Activated naive CD4-positive, alpha-beta T cell treated with anti-CD3 and anti-CD28 coated beads, Interleukin-2, amount 10 ng/mL, durations not matched to agents 7 days and 5 days (primary cell): Measurements from ENCODE around the gene RFX2.
"Not testable (repeated sequence)": the region's sequence is repeated elsewhere in the genome, so short reads cannot be mapped to it uniquely, and the experiment has no call there.

Source experiments
- CTCF ChIA-PET: fragments of 350-600 bp; sonication (Branson Sonifier 250); formaldehyde crosslinking; loops from one replicate; lab custom pipeline; 2021; ENCODE audit warnings: antibody characterized with exemption; lab: Charles Lee
- DNase-seq: peaks from one replicate; pipeline ENCODE4 v3.0.0-alpha.2; 2020
- H3K27ac Mint-ChIP-seq: one replicate; pipeline ENCODE4 v1.8.0; 2021; ENCODE audit warnings: mild to moderate bottlenecking, moderate library complexity, mixed read lengths
- H3K27me3 Mint-ChIP-seq: one replicate; pipeline ENCODE4 v1.8.0; 2021; ENCODE audit warnings: mild to moderate bottlenecking, mixed read lengths
- H3K36me3 Mint-ChIP-seq: one replicate; pipeline ENCODE4 v1.8.0; 2021; ENCODE audit warnings: mixed read lengths
- H3K4me1 Mint-ChIP-seq: one replicate; pipeline ENCODE4 v1.8.0; 2021; ENCODE audit warnings: mixed read lengths
- H3K4me3 Mint-ChIP-seq: one replicate; pipeline ENCODE4 v1.8.0; 2021; ENCODE audit warnings: mild to moderate bottlenecking, moderate library complexity, mixed read lengths
- H3K9me3 Mint-ChIP-seq: one replicate; pipeline ENCODE4 v1.8.0; 2021; ENCODE audit warnings: mixed read lengths

Gene RFX2

GRCh38 chr19:6006896-6007295 is 103.4 kb downstream of the RFX2 start:
- no peaks in the 10 kb centered on the region for H3K4me1 Mint-ChIP-seq
- no peak overlapping the region for H3K27ac Mint-ChIP-seq
- H3K9me3 Mint-ChIP-seq: no peaks in the 10 kb centered on the region
- no peaks in the 10 kb centered on the region for H3K36me3 Mint-ChIP-seq
- CTCF ChIA-PET: interaction anchor here (1.2 to 1.3 kb wide), 2 partner anchors 38 to 119 kb away, joined by 3 read pairs; no protein-coding TSS in a partner anchor
- no peak overlapping the region for H3K4me3 Mint-ChIP-seq
- DNase-seq: no peak
- no peaks in the 10 kb centered on the region for H3K27me3 Mint-ChIP-seq

DNA sequence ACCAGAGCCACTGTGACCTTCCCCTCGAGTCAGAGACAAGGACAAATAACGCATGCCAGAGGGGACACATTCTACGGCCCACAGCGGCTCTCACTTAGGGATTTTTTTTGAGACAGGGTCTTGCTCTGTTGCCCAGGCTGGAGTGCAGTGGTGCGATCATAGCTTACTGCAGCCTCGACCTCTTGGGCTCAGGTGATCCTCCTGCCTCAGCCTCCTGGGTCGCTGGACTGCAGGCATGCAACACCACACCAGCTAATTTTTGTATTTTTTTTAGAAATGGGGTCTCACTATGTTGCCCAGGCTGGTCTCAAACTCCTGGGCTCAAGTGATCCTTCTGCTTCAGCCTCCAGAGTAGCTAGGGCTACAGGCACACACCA is 104.2 kb downstream of the RFX2 start:
- H3K9me3 Mint-ChIP-seq, DNase-seq, H3K4me3 Mint-ChIP-seq, H3K27me3 Mint-ChIP-seq, H3K4me1 Mint-ChIP-seq, H3K27ac Mint-ChIP-seq, CTCF ChIA-PET, H3K36me3 Mint-ChIP-seq: not testable (repeated sequence)

GRCh38 chr19:6005321-6006069 is 104.8 kb downstream of the RFX2 start:
- H3K27ac Mint-ChIP-seq: no peak overlapping the region

DNA sequence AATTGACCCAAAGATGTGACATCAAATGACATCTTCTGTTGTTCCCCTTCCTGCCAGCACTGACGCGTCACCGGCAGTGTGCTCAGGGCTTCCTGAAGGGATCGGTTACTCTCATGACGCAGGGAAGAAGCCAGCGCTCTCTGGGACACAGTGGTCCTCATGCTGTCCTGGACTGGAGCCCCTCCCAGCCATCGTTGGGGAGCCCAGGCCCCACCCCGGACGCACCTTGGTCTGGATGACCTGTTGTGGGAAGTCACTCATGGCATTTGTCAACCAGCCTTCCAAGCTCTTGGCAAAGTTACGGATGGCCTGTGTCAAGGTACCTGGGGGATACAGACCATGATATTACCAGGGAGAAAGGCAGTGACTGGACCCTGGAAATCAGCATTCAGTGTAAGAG is 106.3 kb downstream of the RFX2 start:
- Mint-ChIP-seq H3K4me1 (no peaks in the 10 kb centered on the region), H3K36me3 (peaks cover 5% of the 10 kb centered on the region), H3K4me3 (no peak overlapping the region), H3K27ac (no peak overlapping the region), H3K9me3 (peaks cover 3% of the 10 kb centered on the region), H3K27me3 (no peaks in the 10 kb centered on the region)
- DNase-seq: no peak
- CTCF ChIA-PET: no interaction called here

More at GRCh38 chr19:6005321-6006069, 104.8 kb downstream of the RFX2 start:
- H3K4me3 Mint-ChIP-seq: no peak overlapping the region
- DNase-seq: no peak
- CTCF ChIA-PET: no interaction called here
- H3K27me3 Mint-ChIP-seq: no peaks in the 10 kb centered on the region
- peaks cover under 1% of the 10 kb centered on the region for H3K9me3 Mint-ChIP-seq
- H3K4me1 Mint-ChIP-seq: no peaks in the 10 kb centered on the region
- peaks cover 3% of the 10 kb centered on the region for H3K36me3 Mint-ChIP-seq

DNA sequence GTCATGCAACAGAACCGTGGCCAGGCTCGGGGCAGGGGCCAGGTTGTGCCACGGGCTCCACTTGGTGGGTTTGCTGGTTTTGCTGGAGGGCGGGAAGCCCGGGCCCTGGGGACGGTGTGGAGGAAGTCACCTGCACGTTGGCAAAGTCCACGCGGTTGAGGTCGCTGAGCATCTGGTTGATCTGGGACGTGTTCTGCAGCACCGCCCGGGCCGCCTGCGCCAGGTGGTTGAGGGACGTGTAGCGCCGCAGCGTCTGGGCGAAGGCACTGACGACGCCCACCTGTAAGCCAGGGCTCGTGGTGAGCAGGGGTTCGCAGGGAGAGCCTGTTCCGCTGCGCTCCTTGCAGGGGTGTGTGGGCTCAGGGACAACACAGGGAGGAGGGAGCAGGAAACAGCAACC is 107.7 kb downstream of the RFX2 start:
- CTCF ChIA-PET: no interaction called here
- H3K4me3 Mint-ChIP-seq: no peak overlapping the region
- H3K4me1 Mint-ChIP-seq: no peaks in the 10 kb centered on the region
- no peak overlapping the region for H3K27ac Mint-ChIP-seq
- H3K36me3 Mint-ChIP-seq: peaks cover 5% of the 10 kb centered on the region
- DNase-seq: no peak
- H3K9me3 Mint-ChIP-seq: peaks cover 3% of the 10 kb centered on the region
- H3K27me3 Mint-ChIP-seq: no peaks in the 10 kb centered on the region

GRCh38 chr19:6000228-6000847 is 110.0 kb downstream of the RFX2 start:
- Mint-ChIP-seq H3K36me3 (peaks cover 5% of the 10 kb centered on the region), H3K9me3 (peaks cover 3% of the 10 kb centered on the region), H3K27me3 (no peaks in the 10 kb centered on the region), H3K4me1 (no peaks in the 10 kb centered on the region), H3K27ac (no peak overlapping the region), H3K4me3 (no peak overlapping the region)
- no peak for DNase-seq
- CTCF ChIA-PET: interaction anchor here (0.9 to 1.2 kb wide), 2 partner anchors 10 to 22 kb away, joined by 3 read pairs; no protein-coding TSS in a partner anchor

DNA sequence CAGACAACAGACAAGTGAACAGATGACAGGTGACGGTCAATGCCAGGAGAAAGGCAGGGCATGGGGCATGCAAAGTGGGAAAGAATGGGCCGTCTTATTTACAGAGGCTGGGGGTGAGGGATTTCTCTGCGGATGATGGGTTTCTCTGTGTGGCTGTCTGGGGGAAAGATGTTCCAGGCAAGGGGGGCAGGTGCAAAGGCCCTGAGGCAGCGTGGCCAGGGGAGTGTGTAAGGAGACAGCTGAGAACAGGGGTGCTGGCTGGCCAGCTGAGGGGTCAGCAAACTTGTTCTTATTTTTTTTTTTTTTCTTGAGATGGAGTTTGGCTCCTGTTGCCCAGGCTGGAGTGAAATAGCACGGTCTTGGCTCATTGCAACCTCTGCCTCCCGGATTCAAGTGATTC is 110.6 kb downstream of the RFX2 start:
- no peaks in the 10 kb centered on the region for H3K4me1 Mint-ChIP-seq
- H3K9me3 Mint-ChIP-seq: peaks cover 3% of the 10 kb centered on the region
- no peaks in the 10 kb centered on the region for H3K27me3 Mint-ChIP-seq
- no peak overlapping the region for H3K4me3 Mint-ChIP-seq
- CTCF ChIA-PET: no interaction called here
- peaks cover 5% of the 10 kb centered on the region for H3K36me3 Mint-ChIP-seq
- no peak overlapping the region for H3K27ac Mint-ChIP-seq
- no peak for DNase-seq

DNA sequence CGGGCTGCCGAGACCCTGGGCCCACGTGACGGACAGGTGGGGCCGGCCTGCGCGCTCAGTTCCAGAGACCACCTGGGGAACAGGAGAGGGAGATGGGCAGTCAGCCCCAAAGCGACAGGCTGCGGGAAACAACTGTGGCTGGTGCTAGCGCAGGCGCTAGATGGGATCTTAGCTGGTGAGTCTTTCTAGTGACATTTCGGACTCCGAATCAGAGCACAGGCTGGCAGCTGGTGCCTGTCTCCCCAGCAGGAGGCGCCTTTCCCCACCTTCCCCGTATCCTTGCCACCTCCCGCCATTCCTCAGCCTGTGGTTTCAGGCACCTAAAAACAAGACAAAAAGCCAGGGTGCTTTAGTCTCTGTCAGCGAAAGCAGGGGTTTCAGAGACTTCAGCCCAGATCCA is 112.9 kb downstream of the RFX2 start:
- CTCF ChIA-PET: interaction anchor here (1.6 kb wide), 1 partner anchor 10 kb away, joined by 5 read pairs; no protein-coding TSS in a partner anchor
- Mint-ChIP-seq H3K4me3 (no peak overlapping the region), H3K27ac (no peak overlapping the region), H3K27me3 (no peaks in the 10 kb centered on the region), H3K4me1 (no peaks in the 10 kb centered on the region), H3K36me3 (peaks cover 5% of the 10 kb centered on the region), H3K9me3 (peaks cover 3% of the 10 kb centered on the region)
- no peak for DNase-seq

GRCh38 chr19:5996623-5997320 is 113.5 kb downstream of the RFX2 start:
- peaks cover 3% of the 10 kb centered on the region for H3K9me3 Mint-ChIP-seq
- CTCF ChIA-PET: interaction anchor here (1.6 kb wide), 1 partner anchor 10 kb away, joined by 5 read pairs; no protein-coding TSS in a partner anchor
- H3K4me1 Mint-ChIP-seq: no peaks in the 10 kb centered on the region
- DNase-seq: no peak
- H3K36me3 Mint-ChIP-seq: peaks cover 5% of the 10 kb centered on the region
- no peak overlapping the region for H3K4me3 Mint-ChIP-seq
- H3K27me3 Mint-ChIP-seq: no peaks in the 10 kb centered on the region
- no peak overlapping the region for H3K27ac Mint-ChIP-seq

GRCh38 chr19:5996102-5996501 is 114.2 kb downstream of the RFX2 start:
- H3K4me1 Mint-ChIP-seq: no peaks in the 10 kb centered on the region
- no peak for DNase-seq
- no peaks in the 10 kb centered on the region for H3K27me3 Mint-ChIP-seq
- CTCF ChIA-PET: no interaction called here
- H3K4me3 Mint-ChIP-seq: no peak overlapping the region
- H3K36me3 Mint-ChIP-seq: peaks cover 5% of the 10 kb centered on the region
- H3K9me3 Mint-ChIP-seq: peaks cover 3% of the 10 kb centered on the region
- no peak overlapping the region for H3K27ac Mint-ChIP-seq

DNA sequence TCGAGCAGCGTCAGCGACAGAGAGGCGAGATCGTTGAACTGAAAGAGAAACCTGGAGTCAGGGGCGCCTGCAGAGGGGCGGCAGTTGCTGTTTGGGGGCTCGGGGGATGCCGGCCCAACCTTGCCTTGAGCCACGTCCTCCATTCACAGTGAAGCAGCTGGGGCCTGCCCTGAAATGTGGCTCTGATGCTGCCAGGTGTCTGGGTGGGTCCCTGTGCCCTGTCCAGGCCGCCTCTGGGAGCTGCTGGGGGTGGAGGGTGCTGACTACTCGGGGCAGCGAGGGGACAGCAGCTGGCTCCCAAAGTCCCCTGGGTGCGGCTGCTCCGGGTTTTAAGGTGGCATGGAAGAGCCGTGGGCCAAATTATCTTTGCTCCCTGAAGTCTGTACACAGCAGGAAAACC is 114.7 kb downstream of the RFX2 start:
- Mint-ChIP-seq H3K4me3 (no peak overlapping the region), H3K27ac (no peak overlapping the region), H3K27me3 (no peaks in the 10 kb centered on the region), H3K4me1 (no peaks in the 10 kb centered on the region), H3K36me3 (peaks cover 3% of the 10 kb centered on the region), H3K9me3 (peaks cover 3% of the 10 kb centered on the region)
- CTCF ChIA-PET: no interaction called here
- DNase-seq: no peak

DNA sequence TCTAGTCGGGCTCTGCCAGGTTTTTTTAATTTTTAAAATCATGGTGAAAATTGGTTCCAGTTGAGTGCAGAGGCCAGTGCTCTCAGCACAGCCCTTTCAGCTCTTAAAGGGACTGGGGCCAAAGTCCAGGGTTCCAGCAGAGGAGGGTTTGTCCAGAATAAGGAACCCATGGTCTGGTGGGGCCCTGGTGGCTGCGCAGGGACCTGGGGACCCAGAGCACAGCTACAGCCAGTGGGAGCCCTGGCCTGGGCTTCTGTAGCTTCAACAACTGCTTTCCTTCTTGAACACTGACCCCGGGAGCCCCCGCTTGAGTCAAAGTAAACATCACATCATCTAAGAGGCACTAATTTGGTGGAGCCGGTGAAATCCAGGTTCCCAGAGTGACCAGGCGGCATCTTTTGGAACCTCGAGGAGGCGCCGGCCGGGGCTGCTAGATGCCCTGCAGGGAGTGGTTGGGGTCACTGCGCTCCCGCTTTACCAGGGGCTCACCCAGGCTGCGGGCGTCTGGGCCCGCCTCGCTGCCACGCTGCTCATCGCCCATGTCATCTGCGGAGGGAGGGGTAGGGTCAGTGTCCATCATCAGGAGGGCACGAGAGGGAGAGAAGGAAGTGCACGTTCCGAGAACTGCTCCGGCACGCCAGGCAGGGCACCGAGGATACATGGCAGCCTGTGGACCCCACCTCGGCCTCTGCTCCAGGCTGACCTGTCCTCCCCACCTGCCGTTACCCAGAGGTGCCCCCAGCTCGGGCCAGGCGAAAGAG is 115.7 kb downstream of the RFX2 start:
- CTCF ChIA-PET: no interaction called here
- Mint-ChIP-seq H3K4me1 (no peaks in the 10 kb centered on the region), H3K27me3 (no peaks in the 10 kb centered on the region), H3K9me3 (no peaks in the 10 kb centered on the region), H3K4me3 (no peak overlapping the region), H3K27ac (no peak overlapping the region), H3K36me3 (no peaks in the 10 kb centered on the region)
- DNase-seq: no peak

- no peaks in the 10 kb centered on the region for H3K27me3 Mint-ChIP-seq
- H3K4me1 Mint-ChIP-seq: no peaks in the 10 kb centered on the region
- H3K36me3 Mint-ChIP-seq: no peaks in the 10 kb centered on the region
- CTCF ChIA-PET: interaction anchor here (1.8 kb wide), 1 partner anchor 29 kb away, joined by 9 read pairs; no protein-coding TSS in a partner anchor
- DNase-seq: no peak
- no peaks in the 10 kb centered on the region for H3K9me3 Mint-ChIP-seq
- H3K4me3 Mint-ChIP-seq: no peak overlapping the region
- H3K27ac Mint-ChIP-seq: no peak overlapping the region
Observed at GRCh38 chr19:5993648-5994358, 116.5 kb downstream of the RFX2 start.
